Measurements from ENCODE around the gene IDI2. TPM values are rescaled to one million over a fixed set of nuclear protein-coding genes. Genes with fewer than 3 reads are reported as not detected.
A peak's percentile ranks its signal among the peaks of the same experiment; 100 is the strongest.

The IDI2 gene
- total RNA-seq, 1 donor from 2014 or later: not detected

- Mint-ChIP-seq H3K27me3 (no peaks in the 10 kb centered on the region), H3K4me3 (peak overlapping the region; percentile 98), H3K27ac (peak overlapping the region; percentile 97), H3K4me1 (ENCODE audit: unreplicated experiment) (peaks cover 19% of the 10 kb centered on the region), H3K9me3 (no peaks in the 10 kb centered on the region), H3K36me3 (peaks cover 13% of the 10 kb centered on the region)
- TF ChIP-seq CTCF (conservative IDR thresholded peaks at IDR 0.05): no peak
- no peak for DNase-seq (ENCODE audit: extremely low spot score, unreplicated experiment)
Measured at GRCh38 chr10:986137-986825, 39.4 kb downstream of the IDI2 start.

DNA sequence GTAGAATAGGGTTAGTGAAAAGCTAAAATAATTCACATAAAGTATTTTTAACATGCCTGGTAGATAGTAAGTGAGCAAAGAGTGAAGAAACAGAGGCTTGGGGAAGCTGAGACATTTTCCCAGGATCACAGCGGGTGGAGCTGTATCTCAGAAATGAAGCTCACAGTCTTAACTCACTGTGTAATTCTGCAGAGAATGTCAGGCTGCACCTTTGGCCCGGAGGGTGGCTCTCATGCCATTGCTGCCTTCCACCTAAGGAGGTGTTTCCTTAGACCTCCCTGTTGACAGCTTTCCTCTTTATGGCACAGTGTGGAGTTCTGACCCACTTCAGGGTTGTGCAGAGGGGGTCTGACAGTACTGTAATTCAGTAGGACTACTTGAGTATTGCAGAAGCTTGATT, 40.3 kb downstream of the IDI2 start:
- Mint-ChIP-seq H3K27me3 (no peaks in the 10 kb centered on the region), H3K9me3 (peaks cover 5% of the 10 kb centered on the region), H3K36me3 (peaks cover 11% of the 10 kb centered on the region), H3K4me3 (no peak overlapping the region), H3K4me1 (ENCODE audit: unreplicated experiment) (peaks cover 10% of the 10 kb centered on the region), H3K27ac (peak overlapping the region; percentile 97)
- no peak for TF ChIP-seq CTCF (conservative IDR thresholded peaks at IDR 0.05)
- DNase-seq (ENCODE audit: extremely low spot score, unreplicated experiment): no peak

- no peak for TF ChIP-seq CTCF (conservative IDR thresholded peaks at IDR 0.05)
- Mint-ChIP-seq H3K27me3 (no peaks in the 10 kb centered on the region), H3K27ac (peak overlapping the region; percentile 89), H3K4me3 (peak overlapping the region; percentile 43), H3K4me1 (ENCODE audit: unreplicated experiment) (peaks cover 5% of the 10 kb centered on the region), H3K36me3 (peaks cover 9% of the 10 kb centered on the region), H3K9me3 (peaks cover 7% of the 10 kb centered on the region)
- DNase-seq (ENCODE audit: extremely low spot score, unreplicated experiment): no peak
Measured at GRCh38 chr10:983971-984655, 41.5 kb downstream of the IDI2 start.

GRCh38 chr10:983401-983800, 42.3 kb downstream of the IDI2 start:
- H3K27ac Mint-ChIP-seq: no peak overlapping the region
- no peak overlapping the region for H3K4me3 Mint-ChIP-seq
- TF ChIP-seq CTCF (conservative IDR thresholded peaks at IDR 0.05): no peak
- peaks cover 13% of the 10 kb centered on the region for H3K36me3 Mint-ChIP-seq
- no peaks in the 10 kb centered on the region for H3K27me3 Mint-ChIP-seq
- H3K9me3 Mint-ChIP-seq: peaks cover 12% of the 10 kb centered on the region
- H3K4me1 Mint-ChIP-seq (ENCODE audit: unreplicated experiment): peaks cover 5% of the 10 kb centered on the region
- DNase-seq (ENCODE audit: extremely low spot score, unreplicated experiment): no peak

DNA sequence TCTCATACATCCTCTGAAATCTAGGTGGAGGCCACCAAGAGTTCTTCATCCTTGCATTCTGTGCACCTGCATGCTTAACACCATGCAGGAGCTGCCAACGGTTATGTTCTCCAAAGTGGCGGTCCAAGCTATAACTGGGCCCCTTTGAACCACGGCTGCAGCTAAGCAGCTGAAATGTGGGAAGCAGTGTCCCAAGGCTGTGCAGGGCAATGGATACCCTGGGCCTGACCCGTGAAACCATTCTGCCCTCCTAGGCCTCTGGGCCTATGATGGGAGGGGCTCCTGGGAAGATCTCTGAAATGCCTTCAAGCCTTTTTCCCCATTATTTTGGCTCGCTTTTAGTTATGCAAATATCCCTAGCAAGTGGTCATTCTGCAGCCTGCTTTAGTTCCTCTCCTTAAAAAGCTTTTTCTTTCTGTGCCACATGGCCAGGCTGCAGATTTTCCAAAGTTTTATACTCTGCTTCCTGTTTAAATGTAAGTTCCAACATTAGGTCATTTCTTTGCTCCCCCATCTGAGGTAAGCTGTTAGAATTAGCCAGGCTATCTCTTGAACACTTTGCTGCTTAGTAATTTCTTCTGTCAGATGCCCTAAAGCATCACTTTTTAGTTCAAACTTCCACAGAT, 45.1 kb downstream of the IDI2 start:
- Mint-ChIP-seq H3K36me3 (peaks cover 19% of the 10 kb centered on the region), H3K4me1 (ENCODE audit: unreplicated experiment) (no peaks in the 10 kb centered on the region), H3K9me3 (peaks cover 12% of the 10 kb centered on the region), H3K27me3 (no peaks in the 10 kb centered on the region), H3K4me3 (no peak overlapping the region), H3K27ac (no peak overlapping the region)
- TF ChIP-seq CTCF (conservative IDR thresholded peaks at IDR 0.05): no peak
- no peak for DNase-seq (ENCODE audit: extremely low spot score, unreplicated experiment)

All from type B pancreatic cell (in vitro differentiated cells).